ENCODE results near the gene BIVM. TPM values are rescaled to one million over a fixed set of nuclear protein-coding genes. Genes with fewer than 3 reads are reported as not detected.

BIVM gene
- total and polyA plus RNA-seq, 2 experiments from 2014 or later, result 22.9 to 24.1 TPM

DNA sequence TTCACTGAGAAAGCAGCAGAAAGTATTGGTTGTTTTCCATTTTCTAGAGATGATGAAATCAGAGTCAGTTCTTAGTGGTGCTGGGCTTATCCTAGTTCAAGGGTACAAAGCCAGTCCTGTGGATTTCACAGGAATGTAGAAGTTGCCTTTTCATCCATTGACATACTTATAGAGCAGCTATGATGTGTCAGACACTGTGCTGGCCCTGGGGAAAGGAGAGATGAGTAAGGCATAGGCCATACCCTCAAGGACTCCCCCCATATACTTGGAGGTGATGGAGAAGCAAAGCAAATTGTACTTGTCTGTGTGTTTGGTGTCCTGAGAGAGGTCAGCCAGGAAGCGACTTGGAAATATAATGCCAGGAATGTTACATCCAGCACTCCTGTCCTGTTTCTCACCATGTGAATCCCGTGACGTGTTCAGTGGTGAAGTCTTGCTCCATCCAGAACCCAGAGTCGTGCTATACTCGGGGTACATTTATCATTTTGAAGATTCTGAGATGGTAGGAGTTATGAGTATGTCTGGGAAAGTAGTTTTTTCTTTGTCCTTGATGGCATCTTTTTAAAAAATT, 69.5 kb downstream of the BIVM start:
- H3K9me2 ChIP-seq (ENCODE audit: insufficient read depth), result no peaks in the 10 kb centered on the region
- peaks cover 39% of the 10 kb centered on the region for H3F3A ChIP-seq (ENCODE audit: insufficient read depth)
- TF ChIP-seq EZH2phosphoT487 (IDR thresholded peaks at IDR 0.05; ENCODE audit: insufficient read depth, low read depth), result no peak
- no peak for TF ChIP-seq EZH2 (IDR thresholded peaks at IDR 0.05; ENCODE audit: insufficient read depth, poor library complexity, severe bottlenecking)
- no peaks in the 10 kb centered on the region for H4K20me1 ChIP-seq (ENCODE audit: insufficient read depth)
- H3K9ac ChIP-seq, result no peak overlapping the region
- H3K27me3 ChIP-seq (replicated peaks; ENCODE audit: insufficient read depth), result no peaks in the 10 kb centered on the region
- no peak overlapping the region for H3K4me3 ChIP-seq
- WGBS, 2 experiments (ENCODE audit: low coverage in 1 of 2, low lambda C conversion rate in 2 of 2, missing lambda C conversion rate in 2 of 2), result 91 to 95% methylated on average over 5 of the region's 5 CpGs
- no peak overlapping the region for H2AFZ ChIP-seq
- peaks cover 32% of the 10 kb centered on the region for H3K4me1 ChIP-seq (ENCODE audit: insufficient read depth)
- peaks cover 68% of the 10 kb centered on the region for H3K79me2 ChIP-seq (ENCODE audit: insufficient read depth)
- no peaks in the 10 kb centered on the region for H3K9me3 ChIP-seq (ENCODE audit: low read depth)
- in situ Hi-C loops (cut with MboI), result no loop called here
- peaks cover 60% of the 10 kb centered on the region for H3K36me3 ChIP-seq (ENCODE audit: low read depth)
- H3K27ac ChIP-seq, result peak overlapping the region; percentile 33
- DNase-seq, result peak; percentile 38
- no peak overlapping the region for H3K4me2 ChIP-seq (ENCODE audit: unreplicated experiment)

DNA sequence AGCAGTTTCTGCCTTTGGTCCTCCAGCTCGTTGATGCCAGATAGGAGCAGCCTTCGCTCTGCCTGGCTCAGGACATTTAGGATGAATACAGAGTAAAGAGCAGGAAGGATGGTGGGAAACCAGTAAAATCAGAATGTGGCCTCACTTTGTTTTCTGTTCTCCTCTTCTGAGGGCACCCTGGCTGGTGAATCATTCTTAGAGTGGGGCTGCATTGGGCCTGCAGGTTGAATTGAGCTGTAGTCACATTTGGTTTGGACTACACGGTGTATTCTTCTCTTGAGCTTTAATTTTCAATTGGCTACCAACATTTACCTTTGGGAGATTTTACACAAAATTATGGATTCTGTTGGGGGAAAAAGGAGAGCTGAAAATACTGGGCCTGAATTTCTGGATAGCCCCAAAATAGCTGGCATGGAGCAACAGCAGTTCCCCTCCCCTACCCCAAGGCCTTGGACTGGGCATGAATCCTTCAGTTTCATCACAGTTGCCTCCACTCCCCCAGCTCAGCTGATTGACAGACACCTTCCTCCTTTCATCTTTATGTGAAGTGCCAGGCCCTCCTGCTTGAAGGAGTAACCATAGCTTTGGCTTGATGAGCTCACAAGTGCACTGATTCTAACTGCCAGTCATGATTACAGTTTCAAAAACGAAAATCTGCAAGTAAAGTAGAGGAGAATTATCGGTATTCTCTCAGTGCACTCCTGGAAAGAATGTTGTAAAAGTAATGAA, 71.2 kb downstream of the BIVM start:
- in situ Hi-C loops (cut with MboI), result no loop called here

DNA sequence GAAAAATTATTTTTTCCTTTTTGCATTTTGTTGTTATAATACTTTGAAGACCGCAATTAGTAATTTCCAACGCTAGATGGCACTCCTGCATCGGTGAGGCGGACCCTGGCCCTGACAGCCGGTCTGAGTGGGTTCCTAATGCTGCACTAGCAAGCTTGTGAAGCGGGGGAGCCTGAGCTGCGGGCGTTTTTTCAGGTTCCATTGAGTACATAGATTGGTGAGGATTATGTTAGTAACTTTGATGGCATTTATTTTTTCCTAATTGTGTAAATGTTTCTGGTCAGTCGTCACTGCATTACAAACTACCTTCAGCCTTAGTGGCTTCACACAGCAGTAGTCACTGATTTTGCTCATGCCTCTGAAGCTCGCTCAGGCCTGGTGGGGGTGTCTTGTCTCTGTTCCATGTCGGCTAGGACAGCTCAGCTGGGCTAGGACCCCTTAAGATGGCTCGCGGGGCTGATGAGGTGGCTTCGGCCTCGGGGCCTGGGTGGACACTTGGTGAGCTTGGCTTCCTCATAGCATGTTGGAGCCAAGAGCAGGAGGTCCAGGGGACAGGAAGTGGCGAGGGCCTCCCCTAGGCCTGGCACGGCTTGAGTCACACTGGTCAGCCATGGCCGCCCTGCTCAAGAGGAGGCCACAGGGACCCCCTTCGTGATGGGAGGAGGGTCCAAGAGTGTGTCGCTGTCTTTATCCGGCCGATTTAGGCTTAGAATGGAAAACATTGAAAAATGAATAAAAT, 71.9 kb downstream of the BIVM start:
- Histone ChIP-seq H3K36me3 (ENCODE audit: low read depth) (peaks cover 58% of the 10 kb centered on the region), H3K27ac (peak overlapping the region; percentile 25), H3K4me3 (no peak overlapping the region), H3K4me1 (ENCODE audit: insufficient read depth) (peaks cover 33% of the 10 kb centered on the region), H3K79me2 (ENCODE audit: insufficient read depth) (peaks cover 44% of the 10 kb centered on the region), H3K4me2 (ENCODE audit: unreplicated experiment) (peak overlapping the region; percentile 12), H3K9ac (peak overlapping the region; percentile 35), H4K20me1 (ENCODE audit: insufficient read depth) (no peaks in the 10 kb centered on the region), H3K9me2 (ENCODE audit: insufficient read depth) (no peaks in the 10 kb centered on the region), H3F3A (ENCODE audit: insufficient read depth) (peaks cover 39% of the 10 kb centered on the region), H3K27me3 (replicated peaks; ENCODE audit: insufficient read depth) (no peaks in the 10 kb centered on the region), H2AFZ (0 out of 2 replicates have a peak overlapping the region, but pooled peaks have one; percentile 4), H3K9me3 (ENCODE audit: low read depth) (no peaks in the 10 kb centered on the region)
- in situ Hi-C loops (cut with MboI), result no loop called here
- peak; percentile 77 for DNase-seq
- TF ChIP-seq EZH2 (IDR thresholded peaks at IDR 0.05; ENCODE audit: insufficient read depth, poor library complexity, severe bottlenecking) (no peak), EZH2phosphoT487 (IDR thresholded peaks at IDR 0.05; ENCODE audit: insufficient read depth, low read depth) (no peak)
- WGBS, 2 experiments (ENCODE audit: low coverage in 1 of 2, low lambda C conversion rate in 2 of 2, missing lambda C conversion rate in 2 of 2), result 45% methylated on average over 22 of the region's 22 CpGs

More for the DNA sequence above, 71.2 kb downstream of the BIVM start:
- H3K27ac ChIP-seq, result peak overlapping the region; percentile 25; the same call in 1 of the 2 replicates
- H3K9me2 ChIP-seq (ENCODE audit: insufficient read depth), result no peaks in the 10 kb centered on the region
- H3K4me3 ChIP-seq, result no peak overlapping the region
- peaks cover 33% of the 10 kb centered on the region for H3K4me1 ChIP-seq (ENCODE audit: insufficient read depth)
- H3K36me3 ChIP-seq (ENCODE audit: low read depth), result peaks cover 62% of the 10 kb centered on the region
- peak overlapping the region; percentile 12 for H3K4me2 ChIP-seq (ENCODE audit: unreplicated experiment)
- H3K79me2 ChIP-seq (ENCODE audit: insufficient read depth), result peaks cover 51% of the 10 kb centered on the region
- no peaks in the 10 kb centered on the region for H3K27me3 ChIP-seq (replicated peaks; ENCODE audit: insufficient read depth)
- no peak for TF ChIP-seq EZH2 (IDR thresholded peaks at IDR 0.05; ENCODE audit: insufficient read depth, poor library complexity, severe bottlenecking)
- no peak for TF ChIP-seq EZH2phosphoT487 (IDR thresholded peaks at IDR 0.05; ENCODE audit: insufficient read depth, low read depth)
- no peaks in the 10 kb centered on the region for H4K20me1 ChIP-seq (ENCODE audit: insufficient read depth)
- no peak overlapping the region for H2AFZ ChIP-seq
- peak overlapping the region; percentile 35 for H3K9ac ChIP-seq
- WGBS, 2 experiments (ENCODE audit: low coverage in 1 of 2, low lambda C conversion rate in 2 of 2, missing lambda C conversion rate in 2 of 2), result 31 to 34% methylated on average over 5 of the region's 5 CpGs
- no peaks in the 10 kb centered on the region for H3K9me3 ChIP-seq (ENCODE audit: low read depth)
- DNase-seq, result peak; percentile 28
- H3F3A ChIP-seq (ENCODE audit: insufficient read depth), result peaks cover 39% of the 10 kb centered on the region

DNA sequence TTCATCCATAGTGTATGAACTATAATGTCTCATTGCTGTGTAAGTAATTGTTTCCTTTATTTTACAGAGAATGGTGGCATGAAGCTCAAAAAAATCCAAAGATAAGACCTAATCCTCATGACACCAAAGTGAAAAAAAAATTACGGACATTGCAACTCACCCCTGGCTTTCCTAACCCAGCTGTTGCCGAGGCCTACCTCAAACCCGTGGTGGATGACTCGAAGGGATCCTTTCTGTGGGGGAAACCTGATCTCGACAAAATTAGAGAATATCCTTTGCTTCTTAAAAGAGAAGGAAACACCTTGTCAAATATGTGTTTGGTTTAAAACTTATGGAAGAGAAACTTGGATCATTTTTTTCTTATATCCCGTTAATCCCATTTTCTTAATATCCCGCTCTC, 73.2 kb downstream of the BIVM start:
- Histone ChIP-seq H3K36me3 (ENCODE audit: low read depth) (peaks cover 51% of the 10 kb centered on the region), H3K4me2 (ENCODE audit: unreplicated experiment) (no peak overlapping the region), H3F3A (ENCODE audit: insufficient read depth) (peaks cover 34% of the 10 kb centered on the region), H3K9ac (no peak overlapping the region), H3K27ac (no peak overlapping the region), H3K4me1 (ENCODE audit: insufficient read depth) (peaks cover 33% of the 10 kb centered on the region), H3K79me2 (ENCODE audit: insufficient read depth) (peaks cover 34% of the 10 kb centered on the region), H3K27me3 (replicated peaks; ENCODE audit: insufficient read depth) (no peaks in the 10 kb centered on the region), H3K9me2 (ENCODE audit: insufficient read depth) (no peaks in the 10 kb centered on the region), H2AFZ (no peak overlapping the region), H3K4me3 (no peak overlapping the region), H3K9me3 (ENCODE audit: low read depth) (no peaks in the 10 kb centered on the region), H4K20me1 (ENCODE audit: insufficient read depth) (no peaks in the 10 kb centered on the region)
- TF ChIP-seq EZH2phosphoT487 (IDR thresholded peaks at IDR 0.05; ENCODE audit: insufficient read depth, low read depth) (no peak), EZH2 (IDR thresholded peaks at IDR 0.05; ENCODE audit: insufficient read depth, poor library complexity, severe bottlenecking) (no peak)
- WGBS, 2 experiments (ENCODE audit: low coverage in 1 of 2, low lambda C conversion rate in 2 of 2, missing lambda C conversion rate in 2 of 2), result 94 to 100% methylated on average over 7 of the region's 7 CpGs
- in situ Hi-C loops (cut with MboI), result no loop called here
- DNase-seq, result no peak

Data from GM23248 (cell line).